SKM-1 treated with dmso at 0.1 percent for 144 hours (cell line): ENCODE measurements around the gene KCNIP4.

ENCODE experiments used
- DNase-seq: peaks from one replicate; lab custom pipeline; 2025; ENCODE audit not compliant: unreplicated experiment; lab: John Stamatoyannopoulos, UW

Gene KCNIP4

DNA sequence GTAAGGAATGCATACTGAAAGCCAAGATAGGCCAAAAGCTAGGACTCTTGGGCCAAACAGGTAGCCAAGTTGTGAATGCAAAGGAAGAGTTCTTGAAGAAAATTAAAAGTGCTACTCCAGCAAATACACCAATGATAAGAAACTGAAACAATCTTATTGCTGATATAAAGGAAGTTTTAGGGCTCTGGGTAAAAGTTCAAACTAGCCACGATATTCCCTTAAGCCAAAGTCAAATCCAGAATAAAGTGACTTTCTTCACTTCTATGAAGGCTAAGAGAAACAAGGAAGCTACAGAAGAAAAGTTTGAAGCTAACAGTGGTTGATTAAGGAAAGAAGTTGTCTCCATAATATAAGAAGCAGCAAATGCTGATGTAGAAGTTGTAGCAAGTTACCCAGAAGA, 850.7 kb downstream of the KCNIP4 start:
- DNase-seq, result no peak

DNA sequence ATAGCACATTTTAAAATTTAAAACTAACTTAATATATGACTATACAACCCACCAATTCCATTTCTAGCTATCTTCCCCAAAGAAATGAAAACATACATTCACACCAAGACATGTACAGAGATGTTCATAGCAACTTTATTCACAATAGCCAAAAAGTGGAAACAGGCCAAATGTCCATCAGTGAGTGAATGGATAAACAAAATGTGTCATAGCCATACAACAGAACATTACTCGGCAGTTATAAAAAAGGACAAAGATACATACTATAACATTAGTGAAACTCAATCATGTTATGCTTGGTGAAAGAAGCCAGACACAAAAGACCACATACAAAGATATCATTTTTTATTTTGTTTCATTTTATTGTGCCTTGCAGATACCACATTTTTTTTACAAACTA, 851.5 kb downstream of the KCNIP4 start:
- no peak for DNase-seq

DNA sequence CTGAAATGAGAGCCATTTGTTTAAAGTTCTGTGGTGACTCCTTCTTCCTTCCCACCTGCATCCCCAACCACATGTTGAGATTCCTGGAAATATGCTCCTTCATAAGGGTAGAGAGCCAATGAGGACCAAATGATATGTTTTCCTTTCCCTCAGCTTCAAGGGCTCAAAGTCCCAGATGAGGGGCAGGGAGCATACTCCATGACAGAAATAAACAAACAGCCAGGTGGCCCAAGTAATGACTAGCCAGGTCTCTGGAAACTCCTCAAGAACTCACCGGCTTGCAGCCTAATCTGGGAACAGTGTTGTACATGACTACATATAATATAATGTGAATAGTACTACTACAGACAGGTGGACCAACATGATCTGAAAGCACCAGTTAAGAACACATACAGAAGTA, 856.0 kb downstream of the KCNIP4 start:
- DNase-seq, result no peak

DNA sequence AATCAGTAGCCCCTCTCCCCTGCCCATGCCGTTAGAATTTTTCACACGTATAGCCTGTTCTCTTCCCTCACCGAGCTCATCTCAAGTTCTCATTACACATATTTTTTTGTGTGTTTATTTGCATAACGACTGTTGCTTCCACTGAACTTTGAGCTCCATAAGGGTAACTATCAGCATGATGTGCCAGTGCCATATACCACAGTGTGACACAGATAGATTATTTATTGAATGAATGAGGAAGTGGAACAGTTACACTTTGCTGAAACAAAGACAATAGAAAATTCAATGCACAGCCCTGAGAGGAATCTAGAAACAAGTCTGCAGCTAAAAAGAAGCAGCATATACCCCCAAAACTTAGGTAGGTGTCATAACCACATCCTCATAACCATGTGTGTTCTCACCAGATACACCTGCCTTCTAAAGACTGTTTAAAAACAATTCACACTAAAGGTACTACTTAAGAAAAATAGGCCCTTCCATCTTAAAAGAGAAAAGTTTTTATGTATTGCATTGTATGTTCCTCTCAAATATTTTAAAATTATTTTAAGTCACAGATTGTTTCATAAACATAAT, 858.4 kb downstream of the KCNIP4 start:
- DNase-seq, result no peak

DNA sequence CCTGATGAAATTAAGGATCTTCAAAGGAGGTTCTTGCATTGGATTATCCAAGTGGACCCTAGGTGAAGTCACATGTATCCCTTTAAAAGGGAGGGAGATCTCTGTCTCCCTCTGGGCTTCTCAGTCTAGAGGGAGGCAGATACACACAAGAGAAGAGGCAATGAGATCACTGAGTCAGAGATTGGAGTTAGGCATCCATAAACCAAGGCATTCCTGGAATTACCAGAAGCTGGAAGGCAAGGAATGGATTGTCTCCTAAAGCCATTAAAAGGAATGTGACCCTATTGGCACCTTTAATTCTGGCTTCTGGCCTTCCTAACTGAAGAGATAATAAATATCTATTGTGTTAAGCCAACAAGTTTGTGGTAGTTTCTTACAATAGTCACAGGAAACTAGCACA, 865.2 kb downstream of the KCNIP4 start:
- DNase-seq, result no peak

DNA sequence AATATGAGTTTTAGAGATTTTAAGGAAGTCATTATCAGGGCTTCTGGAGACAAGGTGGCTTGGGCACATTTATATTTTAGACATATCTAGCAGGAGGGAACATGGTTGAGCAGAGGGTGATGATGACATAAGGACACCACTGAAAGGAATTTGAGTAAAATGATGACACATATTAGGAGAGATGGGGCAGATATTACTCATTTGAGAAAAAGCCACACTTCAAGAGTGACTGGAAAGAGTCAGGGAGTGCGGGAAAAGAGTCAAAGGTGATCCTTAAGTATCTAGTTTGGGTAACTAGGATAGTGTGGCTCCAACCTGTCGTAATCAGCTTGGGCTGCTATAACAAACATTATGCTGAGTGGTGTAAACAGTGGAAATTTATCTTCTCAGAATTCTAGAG, 870.6 kb downstream of the KCNIP4 start:
- no peak for DNase-seq

DNA sequence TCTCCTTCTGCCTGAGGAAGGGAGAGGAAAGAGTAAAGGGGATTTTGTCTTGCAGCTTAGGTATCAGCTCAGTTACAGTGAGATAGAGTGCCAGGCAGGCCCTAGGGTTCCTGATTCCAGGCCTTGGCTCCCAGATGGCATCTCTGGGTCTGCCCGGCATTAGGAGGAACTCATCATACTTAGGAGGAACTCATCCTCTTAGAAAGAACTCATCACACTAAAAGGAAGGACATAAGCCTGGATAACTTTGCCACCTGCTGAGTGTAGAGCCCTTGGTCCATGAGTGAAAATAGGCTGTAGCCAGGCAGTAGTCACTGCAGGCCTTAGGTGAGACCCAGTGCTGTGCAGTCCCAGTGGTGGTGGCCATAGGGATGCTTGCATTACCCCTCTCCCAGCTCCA, 881.2 kb downstream of the KCNIP4 start:
- no peak for DNase-seq

DNA sequence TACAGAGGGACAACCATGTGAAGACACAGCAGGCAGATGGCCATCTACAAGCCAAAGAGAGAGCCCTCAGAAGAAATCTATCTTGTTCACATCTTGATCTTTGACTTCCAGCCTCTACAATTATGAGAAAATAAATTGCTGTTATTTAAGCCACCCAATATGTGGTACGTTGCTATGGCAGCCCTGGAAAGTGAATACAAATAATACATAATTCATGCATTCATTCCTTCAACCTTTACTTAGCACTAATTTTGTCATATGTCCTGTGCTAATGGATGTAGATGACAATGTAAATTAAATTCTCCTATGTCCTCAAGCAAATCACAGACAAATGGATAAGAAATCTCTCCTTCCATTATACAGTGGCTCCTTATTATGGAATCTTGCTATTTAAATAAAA, 886.7 kb downstream of the KCNIP4 start:
- no peak for DNase-seq

DNA sequence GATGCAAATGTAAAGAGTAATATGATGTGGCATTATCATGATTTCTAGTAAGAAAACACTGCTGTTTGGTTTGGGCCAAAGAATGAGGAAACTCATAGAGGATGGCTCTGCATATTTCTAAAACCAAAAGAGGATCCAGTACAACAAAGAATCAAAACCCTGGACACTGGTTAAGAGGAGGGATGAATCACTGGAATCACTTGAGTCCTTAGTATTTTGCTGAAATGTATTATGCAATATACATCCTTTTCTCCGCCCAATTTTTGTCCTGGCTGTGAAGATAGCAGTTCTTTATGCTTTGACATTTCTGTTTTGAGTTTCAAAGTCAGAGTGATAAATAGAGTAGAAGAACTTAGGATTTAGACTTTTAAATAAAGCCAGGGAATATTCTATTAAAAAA, 902.4 kb downstream of the KCNIP4 start:
- DNase-seq, result no peak

DNA sequence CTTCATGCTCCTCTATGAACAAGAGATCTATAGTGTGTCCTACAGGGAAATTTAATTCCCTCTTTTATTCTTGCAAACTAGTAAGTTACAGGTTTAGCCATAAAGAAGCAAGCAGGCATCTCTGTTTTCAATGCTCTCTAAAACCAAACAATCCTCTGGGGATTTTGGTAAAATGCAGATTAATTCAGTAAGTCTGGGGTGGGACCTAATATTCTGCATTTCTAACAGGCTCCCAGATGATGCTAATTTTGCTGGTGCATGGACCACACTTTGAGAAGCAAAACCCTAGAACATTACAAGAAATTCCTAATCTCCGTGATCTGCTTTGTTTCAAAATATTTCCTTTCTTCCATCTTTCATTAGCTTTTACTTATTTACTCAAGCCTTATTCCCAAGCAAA, 903.5 kb downstream of the KCNIP4 start:
- no peak for DNase-seq

DNA sequence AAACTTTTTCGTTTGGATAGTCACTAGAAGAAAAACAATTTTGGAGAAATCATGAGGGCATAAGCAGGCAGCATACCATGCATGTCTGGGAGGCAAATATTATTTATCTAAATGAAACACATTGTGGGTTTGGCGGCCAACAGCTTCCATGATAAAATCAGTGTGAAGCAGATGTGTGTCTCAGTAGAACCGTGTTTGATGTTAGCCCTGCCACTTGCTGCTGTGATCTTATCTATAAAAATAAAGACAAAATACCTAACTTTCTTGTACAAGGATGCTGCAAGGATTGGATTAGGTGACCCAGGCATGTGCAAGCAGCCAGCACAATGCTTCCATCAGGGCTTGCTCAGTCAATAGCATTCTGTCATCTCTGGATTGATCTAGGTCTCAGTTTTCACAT, 906.9 kb downstream of the KCNIP4 start:
- DNase-seq, result no peak

DNA sequence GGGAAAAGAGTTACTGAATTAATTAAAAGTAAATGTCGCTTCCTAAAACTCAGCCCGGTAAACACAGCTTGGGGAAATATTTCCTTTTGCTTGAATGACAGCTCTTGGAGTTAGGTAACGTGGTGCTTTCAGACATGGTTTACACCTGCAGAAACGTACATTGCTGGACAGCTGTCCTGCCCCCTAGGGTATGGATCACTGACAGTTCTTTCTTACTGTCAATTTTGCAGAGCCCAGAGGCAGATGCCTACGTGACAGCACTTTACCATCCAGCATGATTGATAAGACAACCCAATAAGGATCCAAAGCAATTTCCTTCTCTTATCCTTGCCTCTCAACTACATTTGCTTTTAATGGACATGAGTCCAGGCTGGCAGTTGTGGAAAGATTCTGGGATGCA, 913.8 kb downstream of the KCNIP4 start:
- no peak for DNase-seq

DNA sequence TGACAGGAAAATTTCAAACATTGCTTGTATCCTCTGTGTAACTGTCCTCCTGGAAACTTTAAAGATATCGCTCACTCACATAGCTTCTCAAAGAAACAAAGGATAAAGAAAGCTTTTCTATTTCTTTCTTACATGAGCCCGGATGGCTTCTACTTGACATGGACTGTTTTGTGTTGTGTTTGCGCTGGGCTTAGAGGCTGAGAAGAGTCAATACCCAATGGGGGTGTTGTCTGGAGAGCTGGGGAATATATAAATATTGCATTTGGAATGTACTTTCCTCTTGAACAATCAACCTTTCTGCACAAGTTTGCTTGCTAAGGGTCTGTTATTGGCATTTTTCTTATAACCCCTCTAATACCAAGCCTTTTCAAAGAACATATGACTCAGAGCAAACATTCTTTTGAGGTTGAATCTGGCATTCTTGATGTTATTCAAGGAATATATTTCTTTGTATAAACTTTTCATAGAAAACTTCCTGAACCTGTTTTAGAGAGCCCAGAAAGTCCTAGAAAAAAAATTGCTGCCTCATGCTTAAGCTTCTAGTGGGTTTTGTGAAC, 916.4 kb downstream of the KCNIP4 start:
- DNase-seq, result no peak

DNA sequence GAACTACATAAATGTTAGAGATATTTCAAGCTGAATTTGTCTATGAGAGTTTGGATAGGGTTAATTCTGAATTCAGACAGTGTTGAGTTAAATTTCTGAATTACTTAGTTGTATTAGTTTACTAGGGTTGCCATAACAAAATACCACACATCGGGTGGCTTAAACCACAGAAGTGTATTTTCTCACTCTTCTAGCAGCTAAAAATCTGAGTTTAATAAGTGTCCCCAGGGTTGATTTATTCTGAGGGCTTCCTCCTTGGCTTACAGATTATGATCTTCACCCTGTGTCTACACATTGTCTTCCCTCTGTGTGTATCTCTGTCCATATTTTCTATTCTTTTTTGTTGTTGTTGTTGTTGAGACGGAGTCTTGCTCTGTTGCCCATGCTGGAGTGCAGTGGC, 929.8 kb downstream of the KCNIP4 start:
- no peak for DNase-seq

DNA sequence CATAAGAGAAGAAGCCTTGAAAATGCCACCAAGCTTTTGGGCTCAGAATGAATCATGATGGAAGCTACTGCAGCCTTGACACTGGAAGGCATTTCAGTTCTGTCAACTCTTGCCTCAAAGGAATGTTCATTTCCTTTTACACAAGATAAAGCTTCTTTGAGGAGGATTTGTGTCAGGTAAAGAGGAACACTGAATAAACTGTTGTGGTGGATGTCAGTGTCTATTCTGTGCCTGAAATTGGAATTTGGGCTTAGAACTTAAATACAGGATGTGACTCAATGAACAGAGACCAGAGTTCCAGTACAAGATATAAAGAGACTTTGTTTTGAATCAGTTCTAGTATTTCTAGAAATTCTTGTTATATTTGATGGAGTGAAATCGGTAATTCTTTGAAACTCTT, 935.1 kb downstream of the KCNIP4 start:
- no peak for DNase-seq

DNA sequence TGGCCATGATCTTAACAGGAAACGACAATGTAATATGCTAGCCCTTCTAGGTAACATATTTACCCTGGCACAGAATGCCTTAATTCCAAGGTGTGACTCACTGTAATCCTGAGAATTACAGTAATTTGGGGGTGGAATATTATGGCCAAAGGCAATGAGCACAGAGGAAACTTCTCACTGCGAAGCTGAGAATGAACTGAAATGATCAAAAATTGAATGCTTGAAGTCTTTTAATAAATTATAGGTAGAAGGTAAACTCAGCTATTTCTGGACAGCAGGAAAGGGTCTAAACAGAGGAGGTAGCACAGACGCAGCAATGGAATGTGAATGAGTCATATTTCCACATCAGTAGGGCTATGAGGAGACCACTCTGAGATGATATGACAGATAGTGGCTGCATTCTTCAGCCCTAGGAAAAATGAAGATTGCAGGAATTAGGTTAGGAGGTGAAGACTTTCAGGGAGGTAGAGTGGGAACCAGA, 935.7 kb downstream of the KCNIP4 start:
- no peak for DNase-seq

DNA sequence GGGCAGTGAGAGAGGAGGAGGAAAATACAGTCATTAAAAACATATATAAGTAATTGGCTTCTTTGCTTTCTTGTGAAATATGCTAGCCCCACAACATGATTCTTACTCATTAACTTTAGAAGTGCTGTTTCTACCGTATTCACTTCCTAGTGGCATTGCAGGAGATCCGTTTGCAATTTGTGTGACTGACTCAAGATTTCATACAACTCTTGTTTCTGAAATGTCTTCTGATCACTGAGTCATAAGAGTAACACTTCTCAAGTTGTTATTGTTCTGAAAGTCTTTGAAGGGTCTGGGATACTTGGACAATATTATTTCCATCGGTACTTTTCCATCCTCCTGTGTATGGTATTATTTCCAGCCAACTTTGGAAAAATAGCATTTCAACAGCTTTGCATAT, 937.5 kb downstream of the KCNIP4 start:
- no peak for DNase-seq

DNA sequence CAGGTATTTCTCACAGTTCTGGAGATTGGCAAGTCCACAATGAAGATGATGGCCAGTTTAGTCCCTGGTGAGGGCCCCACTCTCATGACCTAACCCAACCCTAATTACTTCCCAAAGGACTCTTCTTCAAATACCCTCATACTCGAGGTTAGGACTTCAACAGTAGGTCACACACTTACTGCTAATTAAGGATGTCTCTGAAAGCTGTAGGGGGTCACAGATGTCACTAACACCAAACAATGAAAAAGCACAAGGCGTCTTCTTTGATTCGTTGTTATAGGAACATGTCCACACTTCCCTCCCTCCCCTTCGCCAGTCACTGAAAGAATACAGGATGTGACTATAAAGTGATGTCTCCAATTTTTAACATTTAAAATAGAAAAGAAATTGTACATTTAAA, 938.6 kb downstream of the KCNIP4 start:
- DNase-seq, result no peak

DNA sequence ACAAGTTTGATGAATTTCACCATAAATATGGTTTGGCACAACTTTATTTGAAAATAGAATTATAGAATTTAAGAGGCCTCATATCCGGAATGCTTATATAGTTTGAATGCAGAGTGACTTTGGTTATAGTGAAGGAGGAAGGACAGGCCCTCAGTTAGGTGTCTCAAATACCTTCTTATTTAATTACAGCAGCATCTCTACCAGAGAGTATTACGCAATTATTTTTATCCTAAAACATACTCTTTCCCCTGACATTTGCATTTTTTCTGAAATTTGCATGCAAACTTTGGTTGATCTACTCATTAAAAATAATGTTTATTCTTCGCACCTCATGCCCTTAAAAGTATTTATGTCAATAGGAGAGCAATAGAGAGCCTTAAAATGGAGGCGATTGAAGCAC, 942.9 kb downstream of the KCNIP4 start:
- no peak for DNase-seq

DNA sequence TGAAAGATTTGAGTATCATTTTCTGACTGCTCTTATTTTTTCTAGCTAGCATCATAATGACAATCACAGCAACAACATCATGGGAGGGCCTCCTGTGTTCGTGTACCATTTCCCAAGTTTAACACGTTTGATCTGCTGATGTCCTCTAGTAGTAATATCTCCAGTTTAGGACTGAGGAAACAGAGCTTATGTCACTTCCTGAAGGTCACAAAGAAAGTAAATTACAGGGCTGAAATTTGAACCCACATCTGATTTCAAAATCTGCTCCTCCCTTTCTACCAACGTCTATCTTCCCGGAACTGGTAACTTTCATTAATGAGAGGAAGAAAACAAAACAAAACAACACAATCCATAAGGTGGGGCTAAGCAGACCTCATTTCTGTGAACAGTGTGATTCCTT, 945.6 kb downstream of the KCNIP4 start:
- no peak for DNase-seq

DNA sequence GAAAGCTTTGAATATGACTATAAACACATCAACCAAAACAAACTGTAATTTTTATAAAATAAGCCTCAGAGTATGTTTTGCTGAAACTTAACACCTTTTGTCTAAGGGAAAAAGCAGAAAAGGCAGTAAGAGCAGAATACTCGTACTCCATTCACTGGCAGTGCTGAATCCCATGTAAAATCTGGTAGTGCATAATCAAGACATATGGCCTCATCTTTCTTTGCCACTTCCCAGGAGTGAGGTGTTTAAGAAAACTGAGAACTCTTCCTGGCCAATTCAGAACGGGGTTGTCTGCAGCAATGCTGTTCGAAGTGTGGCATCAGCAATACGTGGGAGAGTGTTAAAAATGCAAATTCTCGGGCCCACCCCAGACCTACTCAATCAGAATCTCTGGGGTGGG, 946.3 kb downstream of the KCNIP4 start:
- no peak for DNase-seq

DNA sequence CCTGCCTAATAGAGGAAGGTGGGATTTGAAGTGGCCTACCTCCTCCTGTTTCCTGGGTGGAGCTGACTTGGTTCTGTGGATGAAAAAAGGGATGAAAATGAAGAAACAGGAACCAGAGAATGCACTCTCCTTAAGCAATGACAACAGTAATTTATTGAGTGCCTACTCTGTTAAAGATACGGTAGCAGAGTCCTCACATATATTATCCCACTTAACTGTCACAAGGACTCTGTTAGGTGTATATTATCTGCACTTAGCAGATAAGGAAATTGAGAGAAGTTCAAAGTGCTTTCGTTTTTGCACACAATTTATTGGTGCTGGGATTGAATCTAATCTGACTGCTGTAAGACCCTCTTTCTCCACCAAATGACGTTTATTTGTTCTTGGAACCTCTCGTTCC, 947.1 kb downstream of the KCNIP4 start:
- DNase-seq, result no peak

DNA sequence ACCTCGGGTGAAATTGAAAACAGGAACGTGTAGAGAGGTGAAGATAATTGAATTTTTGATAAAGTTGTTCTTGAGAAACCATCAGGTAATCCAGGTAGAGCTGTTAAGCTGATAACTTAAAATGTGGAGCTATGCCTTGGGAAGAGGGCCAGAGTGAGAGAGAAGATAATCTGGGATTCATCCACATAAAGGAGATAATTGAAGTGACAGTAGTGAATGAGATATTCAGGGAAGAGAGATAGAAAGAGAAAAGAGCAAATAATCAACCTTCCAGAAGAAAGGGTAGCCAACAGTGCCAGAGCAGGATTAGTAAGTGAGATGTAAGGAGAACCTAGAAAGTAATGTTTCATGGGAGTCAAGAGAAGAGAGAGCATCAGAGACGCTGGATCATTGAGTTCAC, 950.7 kb downstream of the KCNIP4 start:
- DNase-seq, result no peak
